ENCODE results near the gene PAK4. TPM values are rescaled to one million over a fixed set of nuclear protein-coding genes. Genes with fewer than 3 reads are reported as not detected.

The PAK4 gene
- total and polyA plus RNA-seq, 10 of the 15 experiments (the other 5 are each of a cell fraction or from before 2014, with no cell fraction given), result 0.08 to 19.3 (median 5.9) TPM

- H3K27me3 ChIP-seq (replicated peaks in 1 of 2; ENCODE audit: control insufficient read depth in 2 of 2, insufficient read depth in 2 of 2, low read length in 1 of 2), result no peaks in the 10 kb centered on the region
- ChIA-PET RAD21 (ENCODE audit: unreplicated experiment) (interaction anchor here (1.5 kb wide), 1 partner anchor 65 kb away, joined by 5 read pairs; no protein-coding TSS in a partner anchor), CTCF (interaction anchor here (1.2 to 1.6 kb wide), 3 partner anchors 65 to 84 kb away, joined by 3 to 8 read pairs (median 3); no protein-coding TSS in a partner anchor), POLR2A (no interaction called here), SMC1A (ENCODE audit: uncharacterized antibody, unreplicated experiment) (interaction anchor here (2.1 kb wide), 1 partner anchor 65 kb away, joined by 7 read pairs; no protein-coding TSS in a partner anchor)
- no peaks in the 10 kb centered on the region for H4K20me1 ChIP-seq (ENCODE audit: control insufficient read depth, insufficient read depth)
- no peak for FAIRE-seq
- no peak for DNase-seq (ENCODE audit: low read depth, low spot score)
- H3K27ac ChIP-seq (ENCODE audit: control insufficient read depth, insufficient read depth), result no peak overlapping the region
- H3K9me3 ChIP-seq (replicated peaks; ENCODE audit: control insufficient read depth, insufficient read depth, low read length), result no peaks in the 10 kb centered on the region
- no TSS peak for BruUV-seq (replicated peaks)
- in situ Hi-C loops (cut with MboI) (no loop called here), intact Hi-C loops (cut with micrococcal nuclease; ENCODE audit: unreplicated experiment) (loop anchor here (1.0 kb wide), 2 partner anchors 65 to 77 kb away; no protein-coding TSS in a partner anchor)
- TF ChIP-seq, protein P1, sequence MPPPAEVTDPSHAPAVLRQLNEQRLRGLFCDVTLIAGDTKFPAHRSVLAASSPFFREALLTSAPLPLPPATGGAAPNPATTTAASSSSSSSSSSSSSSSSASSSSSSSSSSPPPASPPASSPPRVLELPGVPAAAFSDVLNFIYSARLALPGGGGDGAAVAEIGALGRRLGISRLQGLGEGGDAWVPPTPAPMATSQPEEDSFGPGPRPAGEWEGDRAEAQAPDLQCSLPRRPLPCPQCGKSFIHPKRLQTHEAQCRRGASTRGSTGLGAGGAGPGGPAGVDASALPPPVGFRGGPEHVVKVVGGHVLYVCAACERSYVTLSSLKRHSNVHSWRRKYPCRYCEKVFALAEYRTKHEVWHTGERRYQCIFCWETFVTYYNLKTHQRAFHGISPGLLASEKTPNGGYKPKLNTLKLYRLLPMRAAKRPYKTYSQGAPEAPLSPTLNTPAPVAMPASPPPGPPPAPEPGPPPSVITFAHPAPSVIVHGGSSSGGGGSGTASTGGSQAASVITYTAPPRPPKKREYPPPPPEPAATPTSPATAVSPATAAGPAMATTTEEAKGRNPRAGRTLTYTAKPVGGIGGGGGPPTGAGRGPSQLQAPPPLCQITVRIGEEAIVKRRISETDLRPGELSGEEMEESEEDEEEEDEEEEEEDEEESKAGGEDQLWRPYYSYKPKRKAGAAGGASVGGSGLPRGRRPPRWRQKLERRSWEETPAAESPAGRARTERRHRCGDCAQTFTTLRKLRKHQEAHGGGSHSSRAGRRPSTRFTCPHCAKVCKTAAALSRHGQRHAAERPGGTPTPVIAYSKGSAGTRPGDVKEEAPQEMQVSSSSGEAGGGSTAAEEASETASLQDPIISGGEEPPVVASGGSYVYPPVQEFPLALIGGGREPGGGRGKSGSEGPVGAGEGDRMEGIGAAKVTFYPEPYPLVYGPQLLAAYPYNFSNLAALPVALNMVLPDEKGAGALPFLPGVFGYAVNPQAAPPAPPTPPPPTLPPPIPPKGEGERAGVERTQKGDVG (CRISPR knock-in tag; IDR thresholded peaks at IDR 0.05), result no peak
- TF ChIP-seq RAD51 (IDR thresholded peaks at IDR 0.05), result no peak
- no peak for TF ChIP-seq DPF2 (IDR thresholded peaks at IDR 0.05)
- no peak for TF ChIP-seq NR2F1 (conservative IDR thresholded peaks at IDR 0.05)
- TF ChIP-seq KAT2A (conservative IDR thresholded peaks at IDR 0.05; ENCODE audit: control insufficient read depth, low read depth, low read length), result no peak
- TF ChIP-seq NFYB (IDR thresholded peaks at IDR 0.05; ENCODE audit: insufficient read depth, low read depth, low read length), result no peak
- no peak for TF ChIP-seq ASH2L (IDR thresholded peaks at IDR 0.05; ENCODE audit: borderline replicate concordance, low read depth)
- TF ChIP-seq, protein P2, sequence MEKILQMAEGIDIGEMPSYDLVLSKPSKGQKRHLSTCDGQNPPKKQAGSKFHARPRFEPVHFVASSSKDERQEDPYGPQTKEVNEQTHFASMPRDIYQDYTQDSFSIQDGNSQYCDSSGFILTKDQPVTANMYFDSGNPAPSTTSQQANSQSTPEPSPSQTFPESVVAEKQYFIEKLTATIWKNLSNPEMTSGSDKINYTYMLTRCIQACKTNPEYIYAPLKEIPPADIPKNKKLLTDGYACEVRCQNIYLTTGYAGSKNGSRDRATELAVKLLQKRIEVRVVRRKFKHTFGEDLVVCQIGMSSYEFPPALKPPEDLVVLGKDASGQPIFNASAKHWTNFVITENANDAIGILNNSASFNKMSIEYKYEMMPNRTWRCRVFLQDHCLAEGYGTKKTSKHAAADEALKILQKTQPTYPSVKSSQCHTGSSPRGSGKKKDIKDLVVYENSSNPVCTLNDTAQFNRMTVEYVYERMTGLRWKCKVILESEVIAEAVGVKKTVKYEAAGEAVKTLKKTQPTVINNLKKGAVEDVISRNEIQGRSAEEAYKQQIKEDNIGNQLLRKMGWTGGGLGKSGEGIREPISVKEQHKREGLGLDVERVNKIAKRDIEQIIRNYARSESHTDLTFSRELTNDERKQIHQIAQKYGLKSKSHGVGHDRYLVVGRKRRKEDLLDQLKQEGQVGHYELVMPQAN (conservative IDR thresholded peaks at IDR 0.05), result no peak
- TF ChIP-seq, protein P3, sequence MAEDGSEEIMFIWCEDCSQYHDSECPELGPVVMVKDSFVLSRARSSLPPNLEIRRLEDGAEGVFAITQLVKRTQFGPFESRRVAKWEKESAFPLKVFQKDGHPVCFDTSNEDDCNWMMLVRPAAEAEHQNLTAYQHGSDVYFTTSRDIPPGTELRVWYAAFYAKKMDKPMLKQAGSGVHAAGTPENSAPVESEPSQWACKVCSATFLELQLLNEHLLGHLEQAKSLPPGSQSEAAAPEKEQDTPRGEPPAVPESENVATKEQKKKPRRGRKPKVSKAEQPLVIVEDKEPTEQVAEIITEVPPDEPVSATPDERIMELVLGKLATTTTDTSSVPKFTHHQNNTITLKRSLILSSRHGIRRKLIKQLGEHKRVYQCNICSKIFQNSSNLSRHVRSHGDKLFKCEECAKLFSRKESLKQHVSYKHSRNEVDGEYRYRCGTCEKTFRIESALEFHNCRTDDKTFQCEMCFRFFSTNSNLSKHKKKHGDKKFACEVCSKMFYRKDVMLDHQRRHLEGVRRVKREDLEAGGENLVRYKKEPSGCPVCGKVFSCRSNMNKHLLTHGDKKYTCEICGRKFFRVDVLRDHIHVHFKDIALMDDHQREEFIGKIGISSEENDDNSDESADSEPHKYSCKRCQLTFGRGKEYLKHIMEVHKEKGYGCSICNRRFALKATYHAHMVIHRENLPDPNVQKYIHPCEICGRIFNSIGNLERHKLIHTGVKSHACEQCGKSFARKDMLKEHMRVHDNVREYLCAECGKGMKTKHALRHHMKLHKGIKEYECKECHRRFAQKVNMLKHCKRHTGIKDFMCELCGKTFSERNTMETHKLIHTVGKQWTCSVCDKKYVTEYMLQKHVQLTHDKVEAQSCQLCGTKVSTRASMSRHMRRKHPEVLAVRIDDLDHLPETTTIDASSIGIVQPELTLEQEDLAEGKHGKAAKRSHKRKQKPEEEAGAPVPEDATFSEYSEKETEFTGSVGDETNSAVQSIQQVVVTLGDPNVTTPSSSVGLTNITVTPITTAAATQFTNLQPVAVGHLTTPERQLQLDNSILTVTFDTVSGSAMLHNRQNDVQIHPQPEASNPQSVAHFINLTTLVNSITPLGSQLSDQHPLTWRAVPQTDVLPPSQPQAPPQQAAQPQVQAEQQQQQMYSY (CRISPR knock-in tag; IDR thresholded peaks at IDR 0.05), result no peak
- 27% methylated on average over 7 of the region's 8 CpGs for WGBS (ENCODE audit: insufficient coverage, insufficient replicate concordance, low lambda C conversion rate, missing lambda C conversion rate)
- no peak overlapping the region for H3K9ac ChIP-seq (ENCODE audit: control insufficient read depth, insufficient read depth, low read length)
- H3K4me2 ChIP-seq (ENCODE audit: control insufficient read depth, insufficient read depth), result no peak overlapping the region
- no peak overlapping the region for H3K4me3 ChIP-seq
- ATAC-seq, result no peak; the same call in 2 of the 3 replicates
- H2AFZ ChIP-seq (ENCODE audit: control insufficient read depth, low read depth, low read length), result no peak overlapping the region
- no peaks in the 10 kb centered on the region for H3K79me2 ChIP-seq (ENCODE audit: control insufficient read depth, insufficient read depth, low read length)
- no peaks in the 10 kb centered on the region for H3K36me3 ChIP-seq (ENCODE audit: control insufficient read depth in 2 of 2, insufficient read depth in 2 of 2, low read length in 1 of 2)
- H3K4me1 ChIP-seq (ENCODE audit: control insufficient read depth, insufficient read depth, low read length), result no peaks in the 10 kb centered on the region
Observed at GRCh38 chr19:39187552-39187943, 62.0 kb downstream of the PAK4 start.
